Duodenal mucosa (tissue), 2 donors: ENCODE results near the gene MCRS1.

Experiments
- H3K27ac ChIP-seq: one replicate; pipeline ENCODE4 v1.7.0; 2013; ENCODE audit warnings: low read depth, low read length
- H3K27me3 ChIP-seq, 2 donors: one replicate each; pipeline ENCODE4 v1.7.0; 2013; ENCODE audit warnings: low read length in 2 of 2, control low read depth in 1 of 2; ENCODE audit not compliant: insufficient read depth in 2 of 2, control insufficient read depth in 1 of 2
- H3K36me3 ChIP-seq, 2 donors: one replicate each; pipeline ENCODE4 v1.7.0; 2013; ENCODE audit warnings: low read length in 2 of 2, control low read depth in 1 of 2; ENCODE audit not compliant: insufficient read depth in 2 of 2, control insufficient read depth in 1 of 2
- H3K4me1 ChIP-seq, 2 donors: one replicate each; pipeline ENCODE4 v1.7.0; 2013; ENCODE audit warnings: low read length in 2 of 2, control low read depth in 1 of 2; ENCODE audit not compliant: insufficient read depth in 2 of 2, control insufficient read depth in 1 of 2
- H3K4me3 ChIP-seq, 2 donors: one replicate each; pipeline ENCODE4 v1.7.0; 2013; ENCODE audit warnings: low read length in 2 of 2, low read depth in 1 of 2
- H3K9ac ChIP-seq, 2 donors: one replicate each; pipeline ENCODE4 v1.7.0; 2013; ENCODE audit warnings: low read length in 2 of 2, low read depth in 1 of 2
- H3K9me3 ChIP-seq, 2 donors: one replicate each; pipeline ENCODE4 v1.7.0; 2013; ENCODE audit warnings: low read length in 2 of 2, control low read depth in 1 of 2; ENCODE audit not compliant: control insufficient read depth in 1 of 2

MCRS1 gene

DNA sequence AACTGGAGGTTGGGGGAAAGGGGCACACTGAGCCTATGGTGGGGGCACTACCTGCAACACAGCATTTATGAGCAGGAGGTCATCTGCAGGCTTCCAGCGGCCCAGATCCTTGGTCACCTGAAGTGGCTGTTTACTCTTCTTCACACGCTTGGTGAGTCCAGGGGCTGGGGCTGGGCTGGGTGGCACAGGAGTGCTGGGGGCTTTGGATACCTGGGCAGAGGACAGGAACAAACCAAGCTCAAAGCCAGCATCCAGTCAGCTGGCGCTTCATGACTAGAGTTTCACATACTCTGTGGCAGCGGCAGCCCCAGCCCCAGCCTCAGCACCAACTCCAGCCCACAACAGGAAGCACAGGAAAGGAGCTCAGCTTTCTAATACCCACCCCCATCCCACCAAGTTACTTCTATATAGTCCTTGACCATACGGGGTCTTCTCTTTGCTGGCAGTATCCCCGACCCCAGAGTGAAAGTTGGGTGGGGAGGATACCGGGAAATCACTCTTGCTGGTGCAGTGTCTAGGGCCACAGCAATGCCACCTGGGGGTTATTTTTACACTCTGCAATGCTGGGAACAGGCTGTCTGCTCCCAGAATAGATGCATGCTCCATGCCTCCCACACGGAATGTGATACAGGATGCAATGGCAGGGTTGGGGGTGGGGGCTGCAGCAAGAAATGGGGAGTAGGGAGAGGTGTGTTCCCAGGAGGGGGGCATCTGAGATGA, 3.1 kb downstream of the MCRS1 start:
- peaks cover 21 to 59% of the 10 kb centered on the region in 2 donors for H3K36me3 ChIP-seq
- H3K9ac ChIP-seq: no peak overlapping the region
- no peaks in the 10 kb centered on the region for H3K9me3 ChIP-seq
- H3K4me1 ChIP-seq: peaks cover 14 to 16% of the 10 kb centered on the region in 2 donors
- no peaks in the 10 kb centered on the region for H3K27me3 ChIP-seq
- no peak overlapping the region for H3K27ac ChIP-seq
- no peak overlapping the region for H3K4me3 ChIP-seq

DNA sequence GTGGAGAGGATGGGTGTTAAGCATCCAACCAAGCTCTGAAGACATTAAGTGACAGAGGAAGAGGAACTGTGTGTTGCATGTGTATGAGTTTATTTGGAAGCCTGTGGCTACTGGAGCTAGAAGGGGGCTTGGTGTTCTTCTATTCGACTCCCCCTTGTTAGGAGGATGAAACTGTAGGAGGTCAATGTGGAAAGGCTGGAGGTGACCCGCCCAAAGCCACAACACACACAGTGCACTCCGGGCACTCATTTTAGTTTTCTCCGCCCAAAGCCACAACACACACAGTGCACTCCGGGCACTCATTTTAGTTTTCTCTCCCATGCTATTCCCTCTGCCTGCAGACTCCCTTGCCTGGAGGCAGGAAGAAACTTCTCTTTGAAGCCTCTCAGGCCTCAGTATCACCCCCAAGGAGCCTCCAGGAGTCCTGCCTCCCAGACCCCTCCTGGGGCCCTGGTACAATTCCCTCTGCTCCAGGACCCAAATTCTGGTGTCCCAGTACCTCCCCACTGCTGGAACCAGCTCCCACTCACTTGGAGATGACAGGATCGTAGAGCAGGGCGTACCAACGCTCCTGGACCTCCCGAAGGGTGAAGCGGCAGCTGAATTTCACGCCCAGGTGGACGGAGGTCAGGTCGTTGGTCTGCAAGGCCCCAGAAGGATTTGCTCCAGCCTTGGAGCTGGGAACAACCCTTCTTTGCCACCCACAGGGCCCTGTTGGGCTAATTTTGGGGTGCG, 3.8 kb downstream of the MCRS1 start:
- peaks cover 14 to 16% of the 10 kb centered on the region in 2 donors for H3K4me1 ChIP-seq
- no peak overlapping the region for H3K9ac ChIP-seq
- H3K27me3 ChIP-seq: no peaks in the 10 kb centered on the region
- H3K4me3 ChIP-seq: no peak overlapping the region
- no peaks in the 10 kb centered on the region for H3K9me3 ChIP-seq
- H3K27ac ChIP-seq: no peak overlapping the region
- peaks cover 27 to 67% of the 10 kb centered on the region in 2 donors for H3K36me3 ChIP-seq

DNA sequence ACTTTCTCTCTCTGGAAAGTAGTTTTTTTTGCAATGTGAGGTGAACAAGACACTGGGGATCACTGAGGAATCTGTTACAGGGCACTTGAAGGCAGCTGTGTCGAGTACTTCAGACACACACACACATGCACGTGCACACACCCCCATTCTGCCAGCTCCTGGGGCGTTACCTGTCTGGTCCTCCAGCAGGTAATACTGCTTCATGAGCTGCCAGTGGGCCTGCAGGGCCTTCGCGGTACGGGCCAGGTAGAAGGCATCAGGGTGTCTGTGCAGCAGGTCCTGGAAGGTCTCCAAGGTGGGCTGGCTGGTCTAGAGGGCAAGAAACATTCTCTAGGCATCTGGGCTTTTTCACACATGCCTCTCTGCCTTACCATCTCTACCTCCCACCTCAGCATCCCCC, 5.1 kb downstream of the MCRS1 start:
- H3K27me3 ChIP-seq: no peaks in the 10 kb centered on the region
- H3K9me3 ChIP-seq: no peaks in the 10 kb centered on the region
- no peak overlapping the region for H3K9ac ChIP-seq
- H3K36me3 ChIP-seq: peaks cover 37 to 79% of the 10 kb centered on the region in 2 donors
- peaks cover 12 to 14% of the 10 kb centered on the region in 2 donors for H3K4me1 ChIP-seq
- H3K4me3 ChIP-seq: no peak overlapping the region
- no peak overlapping the region for H3K27ac ChIP-seq

DNA sequence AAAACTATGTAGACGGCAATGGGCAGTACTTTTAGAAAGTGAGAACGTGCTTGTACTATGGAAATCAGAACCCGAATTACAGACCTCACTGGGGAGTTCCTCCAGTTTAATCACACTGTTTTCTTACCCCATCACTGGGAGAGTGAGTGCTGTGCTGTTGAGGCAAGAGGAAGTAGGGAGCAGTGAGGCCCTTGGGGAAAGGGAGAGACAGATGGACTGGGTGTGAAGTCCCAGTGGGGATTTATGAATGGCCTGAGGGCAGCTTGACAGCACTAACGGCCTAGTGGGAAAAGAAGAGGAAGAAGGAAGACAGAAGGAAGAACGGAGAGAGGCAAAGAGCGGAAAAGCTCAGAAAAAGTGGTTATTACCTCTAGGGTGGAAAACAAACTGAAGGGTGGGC, 5.7 kb downstream of the MCRS1 start:
- Histone ChIP-seq H3K9ac (no peak overlapping the region), H3K27me3 (no peaks in the 10 kb centered on the region), H3K27ac (no peak overlapping the region), H3K36me3 (peaks cover 38 to 85% of the 10 kb centered on the region in 2 donors), H3K4me3 (no peak overlapping the region), H3K4me1 (peaks cover 10 to 11% of the 10 kb centered on the region in 2 donors), H3K9me3 (no peaks in the 10 kb centered on the region)

DNA sequence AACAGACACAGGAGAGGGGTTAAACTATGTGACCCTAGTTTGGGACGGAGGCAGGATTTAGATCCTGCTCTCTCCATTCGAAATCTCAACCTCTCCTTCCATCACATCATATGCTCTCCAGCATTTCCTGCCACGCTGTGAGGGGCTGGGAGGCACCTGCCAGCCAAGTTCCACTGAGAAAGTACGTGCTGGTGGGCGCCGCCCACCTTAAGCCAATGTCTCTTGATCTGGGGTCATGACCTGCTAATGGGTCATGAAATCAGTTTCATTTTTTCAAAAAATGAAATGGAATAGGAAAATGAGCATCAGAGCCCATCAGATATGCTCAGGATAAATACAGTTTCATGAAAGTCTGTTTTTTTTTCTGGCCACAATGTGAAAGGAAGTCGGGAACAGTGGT, 7.2 kb downstream of the MCRS1 start:
- Histone ChIP-seq H3K4me3 (no peak overlapping the region), H3K9me3 (no peaks in the 10 kb centered on the region), H3K9ac (no peak overlapping the region), H3K27ac (no peak overlapping the region), H3K4me1 (no peaks in the 10 kb centered on the region), H3K36me3 (peaks cover 43 to 96% of the 10 kb centered on the region in 2 donors), H3K27me3 (no peaks in the 10 kb centered on the region)

DNA sequence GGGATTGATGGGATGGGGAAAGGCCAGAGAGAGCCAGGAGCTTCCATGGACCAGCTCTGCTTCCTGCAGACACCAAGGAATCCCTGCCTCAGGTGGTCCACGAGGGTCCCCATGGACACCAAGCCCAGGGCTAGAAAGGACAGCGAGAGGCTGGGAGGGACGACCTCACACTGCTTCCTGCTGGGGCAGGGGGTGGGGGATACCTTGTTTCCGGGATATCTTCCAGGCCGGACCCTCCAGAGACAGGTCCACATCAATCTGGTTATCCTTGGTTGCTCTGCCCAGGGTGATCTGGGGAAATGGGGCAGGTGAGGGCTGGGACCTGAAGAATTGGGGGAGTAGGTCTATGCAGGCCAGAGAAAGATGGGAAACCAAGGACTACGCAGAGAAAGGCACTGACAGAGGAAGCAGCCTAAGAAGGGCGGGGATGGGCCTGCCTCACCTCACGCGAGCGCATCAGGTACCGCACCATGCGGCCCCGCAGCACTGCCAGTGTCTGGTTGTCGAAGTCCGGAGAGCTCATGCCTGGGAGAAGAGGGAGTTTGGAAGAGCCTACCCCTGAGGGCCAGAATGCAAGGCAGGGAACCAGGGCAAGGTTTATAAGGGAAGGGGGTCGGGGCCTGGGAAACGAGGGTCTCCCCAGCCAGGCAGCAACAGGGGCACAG, 8.8 kb downstream of the MCRS1 start:
- no peak overlapping the region for H3K9ac ChIP-seq
- H3K4me3 ChIP-seq: no peak overlapping the region
- peaks cover 40 to 80% of the 10 kb centered on the region in 2 donors for H3K36me3 ChIP-seq
- no peak overlapping the region for H3K27ac ChIP-seq
- H3K4me1 ChIP-seq: no peaks in the 10 kb centered on the region
- H3K27me3 ChIP-seq: no peaks in the 10 kb centered on the region
- no peaks in the 10 kb centered on the region for H3K9me3 ChIP-seq

DNA sequence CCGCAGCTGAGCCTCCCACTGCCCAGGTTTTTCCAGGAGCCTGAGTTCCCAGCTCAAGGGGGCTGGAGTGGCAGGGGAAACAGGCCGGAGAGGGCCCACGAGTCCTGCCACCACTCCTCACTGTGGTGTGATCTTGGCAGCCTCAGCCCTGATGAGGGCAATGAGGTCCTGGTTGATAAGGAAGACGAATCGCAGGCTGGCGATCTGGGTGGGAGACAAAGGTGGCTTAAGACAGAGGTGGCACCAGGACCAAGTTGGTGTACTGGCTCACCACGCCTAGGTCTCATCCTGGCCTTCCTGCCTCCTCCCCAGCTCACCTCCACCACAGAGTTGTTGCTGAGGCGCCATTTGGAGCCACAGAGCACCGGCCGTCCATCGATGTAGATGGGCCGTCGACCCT, 9.4 kb downstream of the MCRS1 start:
- H3K9ac ChIP-seq: no peak overlapping the region
- H3K27ac ChIP-seq: no peak overlapping the region
- peaks cover 39 to 74% of the 10 kb centered on the region in 2 donors for H3K36me3 ChIP-seq
- no peaks in the 10 kb centered on the region for H3K4me1 ChIP-seq
- H3K4me3 ChIP-seq: no peak overlapping the region
- no peaks in the 10 kb centered on the region for H3K9me3 ChIP-seq
- no peaks in the 10 kb centered on the region for H3K27me3 ChIP-seq

DNA sequence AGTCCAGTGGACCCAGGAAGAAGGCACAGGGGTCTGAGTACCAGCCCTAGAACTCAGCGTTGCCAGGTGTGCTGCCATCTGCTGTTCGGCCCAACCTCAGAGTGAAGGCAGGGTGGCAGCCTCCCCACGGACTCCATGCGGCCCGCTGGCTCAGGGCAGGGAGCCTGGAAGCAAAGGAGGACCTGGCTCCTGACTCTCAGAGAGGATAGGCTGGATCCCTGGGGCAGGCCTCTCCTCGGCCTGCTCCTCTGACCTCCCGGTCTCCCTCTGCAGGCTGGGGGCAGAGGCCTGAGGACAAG, 10.1 kb downstream of the MCRS1 start:
- no peaks in the 10 kb centered on the region for H3K4me1 ChIP-seq
- H3K9me3 ChIP-seq: no peaks in the 10 kb centered on the region
- H3K9ac ChIP-seq: no peak overlapping the region
- H3K4me3 ChIP-seq: no peak overlapping the region
- H3K27me3 ChIP-seq: no peaks in the 10 kb centered on the region
- H3K27ac ChIP-seq: no peak overlapping the region
- peaks cover 33 to 67% of the 10 kb centered on the region in 2 donors for H3K36me3 ChIP-seq

DNA sequence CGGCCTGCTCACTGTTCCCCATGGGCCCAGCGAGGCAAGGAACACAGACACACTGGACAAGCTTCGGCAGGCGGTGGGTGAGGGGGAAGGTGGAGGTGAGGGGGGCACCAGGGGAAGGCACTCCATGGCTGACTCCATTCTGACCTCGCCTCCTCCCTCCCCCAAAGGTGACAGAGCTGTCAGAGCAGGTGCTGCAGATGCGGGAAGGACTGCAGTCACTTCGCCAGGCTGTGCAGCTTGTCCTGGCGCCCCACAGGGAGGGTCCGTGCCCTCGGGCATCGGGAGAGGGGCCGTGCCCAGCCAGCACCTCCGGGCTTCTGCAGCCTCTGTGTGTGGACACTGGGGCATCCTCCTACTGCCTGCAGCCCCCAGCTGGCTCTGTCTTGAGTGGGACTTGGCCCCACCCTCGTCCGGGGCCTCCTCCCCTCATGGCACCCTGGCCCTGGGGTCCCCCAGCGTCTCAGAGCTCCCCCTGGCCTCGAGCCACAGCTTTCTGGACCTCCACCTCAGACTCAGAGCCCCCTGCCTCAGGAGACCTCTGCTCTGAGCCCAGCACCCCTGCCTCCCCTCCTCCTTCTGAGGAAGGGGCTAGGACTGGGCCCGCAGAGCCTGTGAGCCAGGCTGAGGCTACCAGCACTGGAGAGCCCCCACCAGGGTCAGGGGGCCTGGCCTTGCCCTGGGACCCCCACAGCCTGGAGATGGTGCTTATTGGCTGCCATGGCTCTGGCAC, 10.6 kb downstream of the MCRS1 start:
- Histone ChIP-seq H3K9me3 (no peaks in the 10 kb centered on the region), H3K4me1 (no peaks in the 10 kb centered on the region), H3K9ac (no peak overlapping the region), H3K27ac (no peak overlapping the region), H3K27me3 (no peaks in the 10 kb centered on the region), H3K4me3 (no peak overlapping the region), H3K36me3 (peaks cover 28 to 62% of the 10 kb centered on the region in 2 donors)
